RCC 7860 (cell line): ENCODE data around the gene BBLN.
A peak's percentile ranks its signal among the peaks of the same experiment; 100 is the strongest.

ENCODE experiments used
- DNase-seq: peaks from one replicate; pipeline ENCODE4 v3.0.0-alpha.2; 2015; ENCODE audit warnings: low spot score
- FAIRE-seq: peaks from 2 replicates; lab custom pipeline; 2012; peaks lifted over from hg19 to GRCh38; lab: Jason Lieb, UNC

The BBLN gene

GRCh38 chr9:128211186-128211980 is 51.3 kb downstream of the BBLN start:
- DNase-seq (peak; percentile 92), FAIRE-seq (peak; percentile 93)

DNA sequence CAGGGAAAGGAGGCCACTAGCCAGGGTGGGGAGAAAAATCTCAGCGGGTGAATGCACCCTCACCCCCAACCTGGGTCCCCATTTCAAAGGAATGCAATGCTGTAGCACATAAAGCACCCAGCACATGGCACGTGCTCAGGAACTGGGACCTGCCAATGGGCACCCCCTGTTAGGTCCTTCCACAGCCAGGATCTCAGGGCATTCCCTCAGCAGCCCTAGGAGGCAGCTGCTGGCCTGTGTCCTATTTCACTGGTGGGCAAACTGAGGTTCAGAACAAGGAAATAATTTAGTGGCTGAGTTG is 51.9 kb downstream of the BBLN start:
- FAIRE-seq, result no peak

More for the DNA sequence above, 51.9 kb downstream of the BBLN start:
- DNase-seq, result no peak
